Chondrocyte (in vitro differentiated cells): ENCODE results near the gene SLC46A3. TPM values are rescaled to one million over a fixed set of nuclear protein-coding genes. Genes with fewer than 3 reads are reported as not detected.

Source experiments
- DNase-seq: peaks from one replicate; pipeline ENCODE4 v3.0.0; 2021; ENCODE audit warnings: mixed read lengths, low spot score
- H3K27ac Mint-ChIP-seq: one replicate; pipeline ENCODE4 v1.8.0; 2021; ENCODE audit warnings: mild to moderate bottlenecking, moderate library complexity, mixed read lengths; ENCODE audit not compliant: unreplicated experiment
- H3K27me3 Mint-ChIP-seq: 2 replicates; pipeline ENCODE4 v1.8.0; 2021; ENCODE audit warnings: low read depth, mixed read lengths
- H3K36me3 Mint-ChIP-seq: 2 replicates; pipeline ENCODE4 v1.8.0; 2021; ENCODE audit warnings: low read depth, mixed read lengths
- H3K4me1 Mint-ChIP-seq: 2 replicates; pipeline ENCODE4 v1.8.0; 2021; ENCODE audit warnings: low read depth, mild to moderate bottlenecking, mixed read lengths
- H3K4me3 Mint-ChIP-seq: one replicate; pipeline ENCODE4 v1.8.0; 2021; ENCODE audit warnings: mild to moderate bottlenecking, moderate library complexity, mixed read lengths; ENCODE audit not compliant: unreplicated experiment
- H3K9me3 Mint-ChIP-seq: 2 replicates; pipeline ENCODE4 v1.8.0; 2021; ENCODE audit warnings: low read depth, mixed read lengths
- CTCF ChIP-seq: fragments of 200-600 bp; sonication (generic); IDR thresholded peaks from 2 replicates; pipeline ENCODE4 v1.5.0; 2021; ENCODE audit warnings: antibody characterized with exemption, mild to moderate bottlenecking, moderate library complexity
- total RNA-seq: library from RNA; stranded (reverse); gene quantifications from 3 replicates; pipeline ENCODE4 v1.2.1, GENCODE V29; 2021

SLC46A3 gene
- total RNA-seq, 1 donor from 2014 or later, result 14.0 TPM

GRCh38 chr13:28734906-28735305, 16.1 kb upstream of the SLC46A3 start:
- no peak overlapping the region for H3K4me3 Mint-ChIP-seq
- no peaks in the 10 kb centered on the region for H3K9me3 Mint-ChIP-seq
- no peaks in the 10 kb centered on the region for H3K36me3 Mint-ChIP-seq
- peaks cover 12% of the 10 kb centered on the region for H3K4me1 Mint-ChIP-seq
- H3K27ac Mint-ChIP-seq, result no peak overlapping the region
- no peak for DNase-seq
- TF ChIP-seq CTCF, result no peak
- no peaks in the 10 kb centered on the region for H3K27me3 Mint-ChIP-seq

- Mint-ChIP-seq H3K27me3 (no peaks in the 10 kb centered on the region), H3K36me3 (no peaks in the 10 kb centered on the region), H3K27ac (no peak overlapping the region), H3K9me3 (no peaks in the 10 kb centered on the region), H3K4me1 (peaks cover 7% of the 10 kb centered on the region), H3K4me3 (no peak overlapping the region)
- no peak for TF ChIP-seq CTCF
- no peak for DNase-seq
Observed at GRCh38 chr13:28730762-28731161, 12.0 kb upstream of the SLC46A3 start.

GRCh38 chr13:28729541-28729940, 10.8 kb upstream of the SLC46A3 start:
- Mint-ChIP-seq H3K4me1 (peaks cover under 1% of the 10 kb centered on the region), H3K27ac (no peak overlapping the region), H3K27me3 (no peaks in the 10 kb centered on the region), H3K4me3 (no peak overlapping the region), H3K9me3 (no peaks in the 10 kb centered on the region), H3K36me3 (no peaks in the 10 kb centered on the region)
- no peak for TF ChIP-seq CTCF
- no peak for DNase-seq

- Mint-ChIP-seq H3K27me3 (no peaks in the 10 kb centered on the region), H3K9me3 (no peaks in the 10 kb centered on the region), H3K4me3 (no peak overlapping the region), H3K4me1 (no peaks in the 10 kb centered on the region), H3K27ac (no peak overlapping the region), H3K36me3 (no peaks in the 10 kb centered on the region)
- DNase-seq, result no peak
- TF ChIP-seq CTCF, result no peak
Observed at GRCh38 chr13:28728642-28729041, 9.9 kb upstream of the SLC46A3 start.

- Mint-ChIP-seq H3K27me3 (no peaks in the 10 kb centered on the region), H3K4me1 (peaks cover 8% of the 10 kb centered on the region), H3K9me3 (no peaks in the 10 kb centered on the region), H3K27ac (no peak overlapping the region), H3K4me3 (no peak overlapping the region), H3K36me3 (no peaks in the 10 kb centered on the region)
- no peak for DNase-seq
- no peak for TF ChIP-seq CTCF
Observed at GRCh38 chr13:28725046-28725610, 6.4 kb upstream of the SLC46A3 start.
